Neural cell (in vitro differentiated cells): ENCODE results near the gene JMJD6.

ENCODE experiments used
- CTCF ChIP-seq: fragments of 450-650 bp; IDR thresholded peaks from 2 replicates; pipeline ENCODE4 v1.5.1; 2014; ENCODE audit warnings: antibody characterized with exemption, mild to moderate bottlenecking, moderate library complexity; ENCODE audit not compliant: poor library complexity, severe bottlenecking
- EP300 ChIP-seq: fragments of 450-650 bp; conservative IDR thresholded peaks from 2 replicates; pipeline ENCODE4 v1.6.1; 2014; ENCODE audit warnings: antibody characterized with exemption, mild to moderate bottlenecking, moderate library complexity; ENCODE audit not compliant: poor library complexity, severe bottlenecking
- EZH2 ChIP-seq: fragments of 200-600, 300-800 bp; shearing (Covaris generic), sonication (generic); IDR thresholded peaks from 2 replicates; pipeline ENCODE4 v1.6.1; 2014; ENCODE audit warnings: antibody characterized with exemption, low read length, borderline replicate concordance, mild to moderate bottlenecking; ENCODE audit not compliant: insufficient read depth, poor library complexity, severe bottlenecking
- MXI1 ChIP-seq: fragments of 450-650 bp; conservative IDR thresholded peaks from 2 replicates; pipeline ENCODE4 v1.6.1; 2014; ENCODE audit warnings: antibody characterized with exemption, mild to moderate bottlenecking; ENCODE audit not compliant: poor library complexity, severe bottlenecking
- POLR2AphosphoS5 ChIP-seq: IDR thresholded peaks from 2 replicates; pipeline ENCODE4 v1.6.1; 2012
- RAD21 ChIP-seq: fragments of 450-650 bp; conservative IDR thresholded peaks from 2 replicates; pipeline ENCODE4 v1.6.1; 2014; ENCODE audit warnings: antibody characterized with exemption, mild to moderate bottlenecking, moderate library complexity
- REST ChIP-seq: IDR thresholded peaks from 2 replicates; pipeline ENCODE4 v1.6.1; 2012; ENCODE audit warnings: borderline replicate concordance
- SMC3 ChIP-seq: fragments of 450-650 bp; conservative IDR thresholded peaks from 2 replicates; pipeline ENCODE4 v1.6.1; 2014; ENCODE audit warnings: antibody characterized with exemption, mild to moderate bottlenecking, moderate library complexity; ENCODE audit not compliant: poor library complexity
- TAF1 ChIP-seq: IDR thresholded peaks from 2 replicates; pipeline ENCODE4 v1.6.1; 2012; ENCODE audit warnings: low read depth

GRCh38 chr17:76675648-76676047 is 50.8 kb downstream of the JMJD6 start:
- TF ChIP-seq CTCF, result no peak
- TF ChIP-seq RAD21, result no peak
- TF ChIP-seq POLR2AphosphoS5, result no peak
- TF ChIP-seq EZH2, result no peak
- no peak for TF ChIP-seq EP300
- no peak for TF ChIP-seq TAF1
- TF ChIP-seq REST, result no peak
- no peak for TF ChIP-seq SMC3
- no peak for TF ChIP-seq MXI1
